Lower lobe of right lung (tissue), 2 donors: Measurements from ENCODE around the gene PTH2R. TPM values are rescaled to one million over a fixed set of nuclear protein-coding genes. Genes with fewer than 3 reads are reported as not detected.
"Not testable (repeated sequence)": the region's sequence is repeated elsewhere in the genome, so short reads cannot be mapped to it uniquely, and the experiment has no call there.

Experiments used
- ATAC-seq, 2 donors: fragments of 200-7000 bp; cut with Tn5 transposase; one replicate each; pipeline ENCODE4 v1.9.1; 2020 to 2022; ENCODE audit warnings: mild to moderate bottlenecking in 2 of 2, moderate library complexity in 2 of 2
- DNase-seq: peaks from one replicate; pipeline ENCODE4 v3.0.0-alpha.2; 2020
- H3K27ac ChIP-seq: fragments of 200-600 bp; one replicate; pipeline ENCODE4 v1.8.0; 2022
- H3K27me3 ChIP-seq: fragments of 200-600 bp; one replicate; pipeline ENCODE4 v1.8.0; 2022; ENCODE audit warnings: low read depth
- H3K36me3 ChIP-seq: fragments of 200-600 bp; one replicate; pipeline ENCODE4 v1.8.0; 2022; ENCODE audit warnings: mild to moderate bottlenecking
- H3K4me1 ChIP-seq: fragments of 200-600 bp; one replicate; pipeline ENCODE4 v1.8.0; 2022
- H3K4me3 ChIP-seq: fragments of 200-600 bp; one replicate; pipeline ENCODE4 v1.8.0; 2022; ENCODE audit warnings: mild to moderate bottlenecking
- H3K9me3 ChIP-seq: fragments of 200-600 bp; one replicate; pipeline ENCODE4 v1.8.0; 2022
- intact Hi-C: fragments of 100-400 bp; cut with DNase I; formaldehyde crosslinking; loops from one replicate; pipeline ENCODE4 v1.11.0; 2022
- total RNA-seq: library from RNA; stranded (reverse); fragmentation: NEBNext Ultra II Directional; extraction: Animal tissue kit (Norgen Biotek cat#: 25700); gene quantifications from one replicate; pipeline ENCODE4 v1.2.1, GENCODE V29; 2021
- TF ChIP-seq, protein P1 (sequence below): fragments of 200-600 bp; IDR thresholded peaks from one replicate; pipeline ENCODE4 v1.8.0; 2022; ENCODE audit warnings: antibody characterized with exemption, mild to moderate bottlenecking
- donor health status: DM: no; HTN: yes; CAD: no; lungs with severe emphysema.

The PTH2R gene
- total RNA-seq, 1 donor from 2014 or later, result 0.32 TPM

DNA sequence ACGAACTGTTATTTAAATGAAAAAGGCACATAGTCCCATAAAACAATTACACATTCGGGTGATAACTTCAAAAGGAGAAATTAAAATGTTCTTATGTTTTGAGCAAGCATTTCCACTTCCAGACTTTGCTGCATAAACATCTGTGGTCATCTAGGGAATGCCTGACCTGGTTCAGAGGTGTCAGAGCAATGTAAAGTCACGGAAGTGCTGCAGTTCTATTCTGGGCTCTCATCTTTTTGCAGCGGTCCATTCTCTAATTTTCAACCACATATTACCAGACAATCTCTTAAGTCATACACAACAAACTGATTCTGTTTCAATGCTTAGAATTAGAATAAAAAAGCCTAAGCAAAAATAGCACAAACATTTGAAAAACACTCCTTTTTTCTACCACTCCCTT lies 22.0 kb upstream of the PTH2R start:
- H3K36me3 ChIP-seq, result no peaks in the 10 kb centered on the region
- no peaks in the 10 kb centered on the region for H3K4me1 ChIP-seq
- DNase-seq (no peak), ATAC-seq (no peak)
- H3K27ac ChIP-seq, result no peak overlapping the region
- no peaks in the 10 kb centered on the region for H3K9me3 ChIP-seq
- intact Hi-C loops, result no loop called here
- TF ChIP-seq, protein P1, sequence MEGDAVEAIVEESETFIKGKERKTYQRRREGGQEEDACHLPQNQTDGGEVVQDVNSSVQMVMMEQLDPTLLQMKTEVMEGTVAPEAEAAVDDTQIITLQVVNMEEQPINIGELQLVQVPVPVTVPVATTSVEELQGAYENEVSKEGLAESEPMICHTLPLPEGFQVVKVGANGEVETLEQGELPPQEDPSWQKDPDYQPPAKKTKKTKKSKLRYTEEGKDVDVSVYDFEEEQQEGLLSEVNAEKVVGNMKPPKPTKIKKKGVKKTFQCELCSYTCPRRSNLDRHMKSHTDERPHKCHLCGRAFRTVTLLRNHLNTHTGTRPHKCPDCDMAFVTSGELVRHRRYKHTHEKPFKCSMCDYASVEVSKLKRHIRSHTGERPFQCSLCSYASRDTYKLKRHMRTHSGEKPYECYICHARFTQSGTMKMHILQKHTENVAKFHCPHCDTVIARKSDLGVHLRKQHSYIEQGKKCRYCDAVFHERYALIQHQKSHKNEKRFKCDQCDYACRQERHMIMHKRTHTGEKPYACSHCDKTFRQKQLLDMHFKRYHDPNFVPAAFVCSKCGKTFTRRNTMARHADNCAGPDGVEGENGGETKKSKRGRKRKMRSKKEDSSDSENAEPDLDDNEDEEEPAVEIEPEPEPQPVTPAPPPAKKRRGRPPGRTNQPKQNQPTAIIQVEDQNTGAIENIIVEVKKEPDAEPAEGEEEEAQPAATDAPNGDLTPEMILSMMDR, result no peak
- no peaks in the 10 kb centered on the region for H3K27me3 ChIP-seq
- no peak overlapping the region for H3K4me3 ChIP-seq

DNA sequence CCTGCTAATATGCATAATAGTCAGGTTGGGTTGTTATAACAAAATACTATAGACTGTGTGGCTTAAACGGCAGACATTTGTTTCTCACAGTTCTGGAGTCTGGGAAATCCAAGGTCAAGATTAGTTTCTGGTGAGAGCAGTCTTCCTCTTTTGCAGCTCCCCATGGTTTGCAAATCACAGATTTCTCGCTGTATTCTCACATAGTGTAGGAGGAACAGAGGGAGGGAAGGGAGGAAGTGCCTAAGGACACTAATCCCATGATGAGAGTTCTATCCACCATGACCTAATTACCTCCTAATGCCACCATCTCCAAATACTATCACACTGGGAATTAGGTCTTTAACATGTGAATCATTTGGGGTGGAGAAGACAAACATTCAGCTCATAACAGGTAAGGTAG lies 20.1 kb upstream of the PTH2R start:
- Histone ChIP-seq H3K27ac (no peak overlapping the region), H3K4me3 (no peak overlapping the region), H3K4me1 (no peaks in the 10 kb centered on the region), H3K27me3 (no peaks in the 10 kb centered on the region), H3K36me3 (no peaks in the 10 kb centered on the region), H3K9me3 (no peaks in the 10 kb centered on the region)
- TF ChIP-seq, protein P1, result no peak
- DNase-seq, result no peak
- intact Hi-C loops, result no loop called here
- peak in 1 of 2 donors; percentile 56 for ATAC-seq

DNA sequence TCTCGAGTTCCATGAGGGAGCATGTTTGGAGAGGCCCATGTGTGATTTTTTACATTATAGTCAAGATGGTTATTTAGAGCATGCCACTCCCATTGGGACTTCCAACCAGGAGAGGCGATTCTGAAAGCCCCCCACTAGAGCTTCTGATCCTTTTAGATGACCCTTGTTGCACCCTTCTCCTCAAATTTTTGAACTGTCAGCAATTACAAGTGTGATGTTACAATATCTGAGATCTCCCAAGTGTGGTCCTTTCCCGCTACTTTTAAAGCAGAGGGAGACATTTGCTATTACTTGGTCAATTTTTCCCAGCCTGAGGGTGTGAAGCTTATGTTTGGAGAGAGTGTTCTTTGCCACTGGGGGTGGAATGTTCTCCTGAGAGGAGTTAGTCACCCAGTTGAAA lies 16.7 kb upstream of the PTH2R start:
- peaks cover 9% of the 10 kb centered on the region for H3K9me3 ChIP-seq
- no peaks in the 10 kb centered on the region for H3K36me3 ChIP-seq
- no peaks in the 10 kb centered on the region for H3K4me1 ChIP-seq
- DNase-seq (no peak), ATAC-seq (no peak)
- H3K4me3 ChIP-seq, result no peak overlapping the region
- TF ChIP-seq, protein P1, result no peak
- intact Hi-C loops, result no loop called here
- no peaks in the 10 kb centered on the region for H3K27me3 ChIP-seq
- H3K27ac ChIP-seq, result no peak overlapping the region

DNA sequence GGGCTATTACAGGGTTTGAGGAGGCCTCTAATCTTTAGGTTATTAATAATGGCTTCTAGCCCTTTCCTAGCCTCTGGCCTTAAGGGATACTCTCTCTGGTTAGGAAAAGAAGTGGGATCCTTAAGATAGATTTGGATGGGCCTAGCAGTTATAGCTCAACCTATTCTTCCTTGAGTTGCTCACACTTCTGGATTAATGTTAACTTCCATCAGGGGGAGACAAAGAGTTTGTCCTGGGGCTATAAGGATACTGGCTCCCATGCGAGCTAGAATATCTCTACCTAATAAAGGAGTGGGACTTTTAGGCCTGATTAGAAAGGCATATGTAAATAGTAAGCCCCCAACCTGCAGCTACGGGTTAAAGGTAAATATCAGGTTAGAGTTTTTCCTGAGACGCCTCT lies 14.3 kb upstream of the PTH2R start:
- Histone ChIP-seq H3K27me3 (no peaks in the 10 kb centered on the region), H3K9me3 (peaks cover 9% of the 10 kb centered on the region), H3K27ac (no peak overlapping the region), H3K36me3 (no peaks in the 10 kb centered on the region), H3K4me3 (no peak overlapping the region), H3K4me1 (no peaks in the 10 kb centered on the region)
- ATAC-seq (no peak), DNase-seq (no peak)
- intact Hi-C loops, result no loop called here
- TF ChIP-seq, protein P1, result no peak

DNA sequence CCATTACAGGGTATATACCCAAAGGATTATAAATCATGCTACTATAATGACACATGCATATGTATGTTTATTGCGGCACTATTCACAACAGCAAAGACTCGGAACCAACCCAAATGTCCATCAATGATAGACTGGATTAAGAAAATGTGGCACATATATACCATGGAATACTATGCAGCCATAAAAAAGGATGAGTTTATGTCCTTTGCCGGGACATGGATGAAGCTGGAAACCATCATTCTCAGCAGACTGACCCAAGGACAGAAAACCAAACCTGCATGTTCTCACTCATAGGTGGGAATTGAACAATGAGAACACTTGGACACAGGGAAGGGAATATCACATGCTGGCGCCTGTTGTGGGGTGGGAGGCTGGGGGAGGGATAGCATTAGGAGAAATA lies 9.8 kb upstream of the PTH2R start:
- H3K4me3 ChIP-seq, H3K4me1 ChIP-seq, DNase-seq, H3K36me3 ChIP-seq, ATAC-seq, H3K27me3 ChIP-seq, H3K27ac ChIP-seq, intact Hi-C loops, H3K9me3 ChIP-seq: not testable (repeated sequence)

DNA sequence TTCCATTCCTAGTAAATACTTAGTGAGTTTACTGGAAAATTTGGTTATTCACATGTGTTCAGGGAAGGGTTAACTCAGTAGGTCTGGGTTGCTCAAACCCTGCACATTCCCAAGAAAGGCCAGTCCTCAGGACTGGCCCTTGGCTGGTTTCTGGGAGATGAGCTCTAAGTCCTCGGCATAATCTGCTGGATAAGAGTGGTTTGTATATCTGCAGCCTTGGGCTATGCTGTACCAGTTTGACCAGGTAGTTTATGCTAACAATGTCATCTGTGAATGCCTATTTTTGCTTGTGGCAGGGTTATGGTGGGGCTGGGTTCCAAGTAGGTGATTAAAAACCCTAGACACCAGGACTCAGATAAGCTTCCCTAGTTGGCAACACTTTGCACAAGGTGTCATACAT lies 7.4 kb upstream of the PTH2R start:
- intact Hi-C loops, result no loop called here

More for the DNA sequence above, 7.4 kb upstream of the PTH2R start:
- H3K9me3 ChIP-seq, result peaks cover 7% of the 10 kb centered on the region
- ATAC-seq (no peak), DNase-seq (no peak)
- no peak overlapping the region for H3K27ac ChIP-seq
- TF ChIP-seq, protein P1, result no peak
- no peaks in the 10 kb centered on the region for H3K27me3 ChIP-seq
- H3K36me3 ChIP-seq, result no peaks in the 10 kb centered on the region
- H3K4me3 ChIP-seq, result no peak overlapping the region
- H3K4me1 ChIP-seq, result no peaks in the 10 kb centered on the region
